B cell (primary cell): ENCODE measurements around the gene WDR31. TPM values are rescaled to one million over a fixed set of nuclear protein-coding genes. Genes with fewer than 3 reads are reported as not detected.

Experiments
- ATAC-seq: fragments of 200-7000 bp; cut with Tn5 transposase; one replicate; pipeline ENCODE4 v1.10.0; 2021; ENCODE audit warnings: low read depth, mild to moderate bottlenecking, moderate number of reproducible peaks, moderate library complexity
- CTCF ChIA-PET: fragments of 350-600 bp; sonication (Branson Sonifier 250); formaldehyde crosslinking; loops from one replicate; lab custom pipeline; 2021; ENCODE audit warnings: antibody characterized with exemption, inconsistent platforms; lab: Charles Lee
- POLR2A ChIA-PET: fragments of 350-600 bp; sonication (Branson Sonifier 250); formaldehyde crosslinking; loops from one replicate; lab custom pipeline; 2021; ENCODE audit warnings: antibody characterized with exemption; lab: Charles Lee
- DNase-seq: peaks from one replicate; pipeline ENCODE4 v3.0.0; 2013
- H2AFZ ChIP-seq: 2 replicates; pipeline ENCODE4 v1.6.1; 2012; ENCODE audit warnings: mild to moderate bottlenecking, low read depth, low read length; ENCODE audit not compliant: insufficient read depth, poor library complexity, severe bottlenecking
- H3K27ac ChIP-seq, 2 donors: 1 replicate in 1 of 2; 2 replicates in 1 of 2; pipeline ENCODE4 v1.5.1; 2012 to 2013; ENCODE audit warnings: low read length in 2 of 2, mild to moderate bottlenecking in 2 of 2, moderate library complexity in 1 of 2
- H3K27me3 ChIP-seq, 4 experiments: fragments of 200-600 bp in 1 of 4; sonication (generic) in 1 of 4; replicated peaks in 1 of 4; 1 replicate in 2 of 4; 2 replicates in 2 of 4; pipeline versions ENCODE4 v1.6.1 to v1.7.0; 2013 to 2016; ENCODE audit warnings: low read length in 3 of 4, mild to moderate bottlenecking in 2 of 4, mixed read lengths in 1 of 4, moderate library complexity in 1 of 4; ENCODE audit not compliant: insufficient read depth in 4 of 4, control insufficient read depth in 3 of 4; ENCODE audit errors: control extremely low read depth in 1 of 4
- H3K36me3 ChIP-seq, 2 experiments: replicated peaks in 1 of 2; 1 replicate in 1 of 2; 2 replicates in 1 of 2; pipeline versions ENCODE4 v1.6.1 to v1.7.1; 2013; ENCODE audit warnings: low read length in 1 of 2; ENCODE audit not compliant: insufficient read depth in 2 of 2, control insufficient read depth in 1 of 2; ENCODE audit errors: control extremely low read depth in 1 of 2, extremely low read depth in 1 of 2
- H3K4me1 ChIP-seq, 2 donors: fragments of 200-600 bp in 1 of 2; sonication (generic) in 1 of 2; 1 replicate in 1 of 2; 2 replicates in 1 of 2; pipeline versions ENCODE4 v1.5.1 to v1.6.1; 2013 to 2017; ENCODE audit warnings: low read length in 2 of 2; ENCODE audit not compliant: control insufficient read depth in 2 of 2, insufficient read depth in 2 of 2
- H3K4me2 ChIP-seq: replicated peaks from 2 replicates; pipeline ENCODE3; 2012; ENCODE audit warnings: mild to moderate bottlenecking, low read depth, low read length; ENCODE audit not compliant: poor library complexity, severe bottlenecking
- H3K4me3 ChIP-seq, 5 experiments: fragments of 200-600 bp in 1 of 5; sonication (generic) in 1 of 5; 1 replicate in 3 of 5; 2 replicates in 2 of 5; pipeline versions ENCODE4 v1.5.1 to v1.7.0; 2011 to 2016; ENCODE audit warnings: low read length in 4 of 5, mild to moderate bottlenecking in 4 of 5, low read depth in 2 of 5, control low read depth in 1 of 5, moderate library complexity in 1 of 5; ENCODE audit not compliant: insufficient read depth in 1 of 5; ENCODE audit errors: control extremely low read depth in 1 of 5, extremely low read depth in 1 of 5
- H3K79me2 ChIP-seq: fragments of 200-600 bp; sonication (generic); one replicate; pipeline ENCODE4 v1.6.0; 2016; ENCODE audit warnings: low read length; ENCODE audit not compliant: control insufficient read depth, insufficient read depth
- H3K9ac ChIP-seq: fragments of 200-600 bp; sonication (generic); 2 replicates; pipeline ENCODE4 v1.6.1; 2017; ENCODE audit warnings: mild to moderate bottlenecking, low read length, moderate library complexity
- H3K9me3 ChIP-seq, 3 donors: one replicate each; pipeline versions ENCODE4 v1.6.1 to v1.7.1; 2013; ENCODE audit warnings: low read length in 2 of 3; ENCODE audit not compliant: control insufficient read depth in 2 of 3, insufficient read depth in 1 of 3; ENCODE audit errors: control extremely low read depth in 1 of 3
- H4K20me1 ChIP-seq: 2 replicates; pipeline ENCODE4 v1.6.0; 2012; ENCODE audit warnings: mild to moderate bottlenecking, low read length; ENCODE audit not compliant: insufficient read depth, control insufficient read depth, poor library complexity, severe bottlenecking
- H3K27ac Mint-ChIP-seq: one replicate; pipeline ENCODE4 v1.8.0; 2021; ENCODE audit warnings: mixed read lengths
- H3K27me3 Mint-ChIP-seq: one replicate; pipeline ENCODE4 v1.8.0; 2021; ENCODE audit warnings: mixed read lengths
- H3K4me1 Mint-ChIP-seq: one replicate; pipeline ENCODE4 v1.8.0; 2021; ENCODE audit warnings: mixed read lengths
- H3K4me3 Mint-ChIP-seq: one replicate; pipeline ENCODE4 v1.8.0; 2021; ENCODE audit warnings: mixed read lengths
- H3K9me3 Mint-ChIP-seq: one replicate; pipeline ENCODE4 v1.8.0; 2022; ENCODE audit warnings: mixed read lengths; ENCODE audit not compliant: insufficient read depth
- EZH2 ChIP-seq: IDR thresholded peaks from 2 replicates; pipeline ENCODE4 v1.6.1; 2012; ENCODE audit warnings: borderline replicate concordance, low read depth, mild to moderate bottlenecking, moderate library complexity, low read length; ENCODE audit not compliant: insufficient read depth, poor library complexity, severe bottlenecking
- WGBS: methylation state at CpG from one replicate; pipeline ENCODE4 v1.1.5; 2013; ENCODE audit warnings: missing lambda C conversion rate; ENCODE audit not compliant: insufficient coverage; 5-methylcytosine and 5-hydroxymethylcytosine counted together
- intact Hi-C: fragments of 100-400 bp; cut with micrococcal nuclease; formaldehyde crosslinking; loops from one replicate; pipeline ENCODE4 v1.10.0; 2022
- polyA plus RNA-seq: library from polyadenylated mRNA; depleted of rRNA; stranded (reverse); fragments of >200 nt; gene quantifications from 2 replicates; pipeline ENCODE4 v1.2.3, GENCODE V29; 2012
- total RNA-seq, 2 donors: library from RNA; stranded (reverse); fragments of 120-200 nt in 1 of 2; gene quantifications; 1 replicate in 1 of 2; 2 replicates in 1 of 2; pipeline versions ENCODE4 v1.2.3 to v1.2.4, GENCODE V29; 2013 to 2022
- TF ChIP-seq, protein P1 (sequence below): fragments of 200-600 bp; IDR thresholded peaks from one replicate; pipeline ENCODE4 v1.8.0; 2022; ENCODE audit warnings: antibody characterized with exemption, mild to moderate bottlenecking

The WDR31 gene
- total and polyA plus RNA-seq, 2 donors (not counting 1 experiment from before 2014, with no cell fraction given), result 0.36 to 0.62 TPM

- Mint-ChIP-seq H3K9me3 (no peaks in the 10 kb centered on the region), H3K27ac (no peak overlapping the region), H3K4me1 (peaks cover 16% of the 10 kb centered on the region), H3K27me3 (no peaks in the 10 kb centered on the region), H3K4me3 (no peak overlapping the region)
- no peak overlapping the region for H3K9ac ChIP-seq
- H3K27me3 ChIP-seq, result no peaks in the 10 kb centered on the region
- no peak overlapping the region for H3K27ac ChIP-seq
- H2AFZ ChIP-seq, result no peak overlapping the region
- no peak for TF ChIP-seq EZH2
- TF ChIP-seq, protein P1, sequence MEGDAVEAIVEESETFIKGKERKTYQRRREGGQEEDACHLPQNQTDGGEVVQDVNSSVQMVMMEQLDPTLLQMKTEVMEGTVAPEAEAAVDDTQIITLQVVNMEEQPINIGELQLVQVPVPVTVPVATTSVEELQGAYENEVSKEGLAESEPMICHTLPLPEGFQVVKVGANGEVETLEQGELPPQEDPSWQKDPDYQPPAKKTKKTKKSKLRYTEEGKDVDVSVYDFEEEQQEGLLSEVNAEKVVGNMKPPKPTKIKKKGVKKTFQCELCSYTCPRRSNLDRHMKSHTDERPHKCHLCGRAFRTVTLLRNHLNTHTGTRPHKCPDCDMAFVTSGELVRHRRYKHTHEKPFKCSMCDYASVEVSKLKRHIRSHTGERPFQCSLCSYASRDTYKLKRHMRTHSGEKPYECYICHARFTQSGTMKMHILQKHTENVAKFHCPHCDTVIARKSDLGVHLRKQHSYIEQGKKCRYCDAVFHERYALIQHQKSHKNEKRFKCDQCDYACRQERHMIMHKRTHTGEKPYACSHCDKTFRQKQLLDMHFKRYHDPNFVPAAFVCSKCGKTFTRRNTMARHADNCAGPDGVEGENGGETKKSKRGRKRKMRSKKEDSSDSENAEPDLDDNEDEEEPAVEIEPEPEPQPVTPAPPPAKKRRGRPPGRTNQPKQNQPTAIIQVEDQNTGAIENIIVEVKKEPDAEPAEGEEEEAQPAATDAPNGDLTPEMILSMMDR, result no peak
- 87% methylated on average over 4 of the region's 4 CpGs for WGBS
- intact Hi-C loops, result loop anchor here (5.0 to 10.0 kb wide), 3 partner anchors 596 to 1797 kb away; partner anchors contain the start of genes DNAJC25, ECPAS and ZNF618
- H3K79me2 ChIP-seq, result peaks cover 41% of the 10 kb centered on the region
- no peak for ATAC-seq
- H3K36me3 ChIP-seq, result peaks cover 26 to 56% of the 10 kb centered on the region in 2 experiments
- H4K20me1 ChIP-seq, result peaks cover 5% of the 10 kb centered on the region
- H3K9me3 ChIP-seq, result no peaks in the 10 kb centered on the region
- ChIA-PET CTCF (no interaction called here), POLR2A (no interaction called here)
- H3K4me3 ChIP-seq, result no peak overlapping the region
- peaks cover 9 to 16% of the 10 kb centered on the region in 2 donors for H3K4me1 ChIP-seq
- no peak for DNase-seq
- no peak overlapping the region for H3K4me2 ChIP-seq
Measured at GRCh38 chr9:113278840-113279239, 61.2 kb downstream of the WDR31 start.
